B cell (primary cell): Measurements from ENCODE around the gene KRT27. TPM values are rescaled to one million over a fixed set of nuclear protein-coding genes. Genes with fewer than 3 reads are reported as not detected.

Experiments
- ATAC-seq: fragments of 200-7000 bp; cut with Tn5 transposase; one replicate; pipeline ENCODE4 v1.10.0; 2021; ENCODE audit warnings: low read depth, mild to moderate bottlenecking, moderate number of reproducible peaks, moderate library complexity
- CTCF ChIA-PET: fragments of 350-600 bp; sonication (Branson Sonifier 250); formaldehyde crosslinking; loops from one replicate; lab custom pipeline; 2021; ENCODE audit warnings: antibody characterized with exemption, inconsistent platforms; lab: Charles Lee
- POLR2A ChIA-PET: fragments of 350-600 bp; sonication (Branson Sonifier 250); formaldehyde crosslinking; loops from one replicate; lab custom pipeline; 2021; ENCODE audit warnings: antibody characterized with exemption; lab: Charles Lee
- DNase-seq: peaks from one replicate; pipeline ENCODE4 v3.0.0; 2013
- H2AFZ ChIP-seq: 2 replicates; pipeline ENCODE4 v1.6.1; 2012; ENCODE audit warnings: mild to moderate bottlenecking, low read depth, low read length; ENCODE audit not compliant: insufficient read depth, poor library complexity, severe bottlenecking
- H3K27ac ChIP-seq, 2 donors: 1 replicate in 1 of 2; 2 replicates in 1 of 2; pipeline ENCODE4 v1.5.1; 2012 to 2013; ENCODE audit warnings: low read length in 2 of 2, mild to moderate bottlenecking in 2 of 2, moderate library complexity in 1 of 2
- H3K27me3 ChIP-seq, 4 experiments: fragments of 200-600 bp in 1 of 4; sonication (generic) in 1 of 4; replicated peaks in 1 of 4; 1 replicate in 2 of 4; 2 replicates in 2 of 4; pipeline versions ENCODE4 v1.6.1 to v1.7.0; 2013 to 2016; ENCODE audit warnings: low read length in 3 of 4, mild to moderate bottlenecking in 2 of 4, mixed read lengths in 1 of 4, moderate library complexity in 1 of 4; ENCODE audit not compliant: insufficient read depth in 4 of 4, control insufficient read depth in 3 of 4; ENCODE audit errors: control extremely low read depth in 1 of 4
- H3K36me3 ChIP-seq, 2 experiments: replicated peaks in 1 of 2; 1 replicate in 1 of 2; 2 replicates in 1 of 2; pipeline versions ENCODE4 v1.6.1 to v1.7.1; 2013; ENCODE audit warnings: low read length in 1 of 2; ENCODE audit not compliant: insufficient read depth in 2 of 2, control insufficient read depth in 1 of 2; ENCODE audit errors: control extremely low read depth in 1 of 2, extremely low read depth in 1 of 2
- H3K4me1 ChIP-seq, 2 donors: fragments of 200-600 bp in 1 of 2; sonication (generic) in 1 of 2; 1 replicate in 1 of 2; 2 replicates in 1 of 2; pipeline versions ENCODE4 v1.5.1 to v1.6.1; 2013 to 2017; ENCODE audit warnings: low read length in 2 of 2; ENCODE audit not compliant: control insufficient read depth in 2 of 2, insufficient read depth in 2 of 2
- H3K4me2 ChIP-seq: replicated peaks from 2 replicates; pipeline ENCODE3; 2012; ENCODE audit warnings: mild to moderate bottlenecking, low read depth, low read length; ENCODE audit not compliant: poor library complexity, severe bottlenecking
- H3K4me3 ChIP-seq, 5 experiments: fragments of 200-600 bp in 1 of 5; sonication (generic) in 1 of 5; 1 replicate in 3 of 5; 2 replicates in 2 of 5; pipeline versions ENCODE4 v1.5.1 to v1.7.0; 2011 to 2016; ENCODE audit warnings: low read length in 4 of 5, mild to moderate bottlenecking in 4 of 5, low read depth in 2 of 5, control low read depth in 1 of 5, moderate library complexity in 1 of 5; ENCODE audit not compliant: insufficient read depth in 1 of 5; ENCODE audit errors: control extremely low read depth in 1 of 5, extremely low read depth in 1 of 5
- H3K79me2 ChIP-seq: fragments of 200-600 bp; sonication (generic); one replicate; pipeline ENCODE4 v1.6.0; 2016; ENCODE audit warnings: low read length; ENCODE audit not compliant: control insufficient read depth, insufficient read depth
- H3K9ac ChIP-seq: fragments of 200-600 bp; sonication (generic); 2 replicates; pipeline ENCODE4 v1.6.1; 2017; ENCODE audit warnings: mild to moderate bottlenecking, low read length, moderate library complexity
- H3K9me3 ChIP-seq, 3 donors: one replicate each; pipeline versions ENCODE4 v1.6.1 to v1.7.1; 2013; ENCODE audit warnings: low read length in 2 of 3; ENCODE audit not compliant: control insufficient read depth in 2 of 3, insufficient read depth in 1 of 3; ENCODE audit errors: control extremely low read depth in 1 of 3
- H4K20me1 ChIP-seq: 2 replicates; pipeline ENCODE4 v1.6.0; 2012; ENCODE audit warnings: mild to moderate bottlenecking, low read length; ENCODE audit not compliant: insufficient read depth, control insufficient read depth, poor library complexity, severe bottlenecking
- H3K27ac Mint-ChIP-seq: one replicate; pipeline ENCODE4 v1.8.0; 2021; ENCODE audit warnings: mixed read lengths
- H3K27me3 Mint-ChIP-seq: one replicate; pipeline ENCODE4 v1.8.0; 2021; ENCODE audit warnings: mixed read lengths
- H3K4me1 Mint-ChIP-seq: one replicate; pipeline ENCODE4 v1.8.0; 2021; ENCODE audit warnings: mixed read lengths
- H3K4me3 Mint-ChIP-seq: one replicate; pipeline ENCODE4 v1.8.0; 2021; ENCODE audit warnings: mixed read lengths
- H3K9me3 Mint-ChIP-seq: one replicate; pipeline ENCODE4 v1.8.0; 2022; ENCODE audit warnings: mixed read lengths; ENCODE audit not compliant: insufficient read depth
- CTCF ChIP-seq: fragments of 200-600 bp; IDR thresholded peaks from one replicate; pipeline ENCODE4 v1.8.0; 2022; ENCODE audit warnings: antibody characterized with exemption, mild to moderate bottlenecking
- EZH2 ChIP-seq: IDR thresholded peaks from 2 replicates; pipeline ENCODE4 v1.6.1; 2012; ENCODE audit warnings: borderline replicate concordance, low read depth, mild to moderate bottlenecking, moderate library complexity, low read length; ENCODE audit not compliant: insufficient read depth, poor library complexity, severe bottlenecking
- WGBS: methylation state at CpG from one replicate; pipeline ENCODE4 v1.1.5; 2013; ENCODE audit warnings: missing lambda C conversion rate; ENCODE audit not compliant: insufficient coverage; 5-methylcytosine and 5-hydroxymethylcytosine counted together
- intact Hi-C: fragments of 100-400 bp; cut with micrococcal nuclease; formaldehyde crosslinking; loops from one replicate; pipeline ENCODE4 v1.10.0; 2022
- polyA plus RNA-seq: library from polyadenylated mRNA; depleted of rRNA; stranded (reverse); fragments of >200 nt; gene quantifications from 2 replicates; pipeline ENCODE4 v1.2.3, GENCODE V29; 2012
- total RNA-seq, 2 donors: library from RNA; stranded (reverse); fragments of 120-200 nt in 1 of 2; gene quantifications; 1 replicate in 1 of 2; 2 replicates in 1 of 2; pipeline versions ENCODE4 v1.2.3 to v1.2.4, GENCODE V29; 2013 to 2022

KRT27 gene
- total and polyA plus RNA-seq, 2 donors (not counting 1 experiment from before 2014, with no cell fraction given) = not detected

GRCh38 chr17:40727447-40728231, 54.7 kb downstream of the KRT27 start:
- CTCF ChIA-PET = interaction anchor here (0.8 to 1.1 kb wide), 5 partner anchors 80 to 921 kb away, joined by 3 to 7 read pairs (median 4); partner anchors contain the start of gene SMARCE1
- no peaks in the 10 kb centered on the region for H4K20me1 ChIP-seq
- TF ChIP-seq EZH2 (no peak), CTCF (no peak)
- Mint-ChIP-seq H3K4me3 (peak overlapping the region; percentile 62), H3K4me1 (peaks cover 22% of the 10 kb centered on the region), H3K9me3 (no peaks in the 10 kb centered on the region), H3K27me3 (peaks cover 7% of the 10 kb centered on the region), H3K27ac (peak overlapping the region; percentile 79)
- H3K4me1 ChIP-seq = peaks cover 20% of the 10 kb centered on the region in 2 donors
- H3K79me2 ChIP-seq = no peaks in the 10 kb centered on the region
- intact Hi-C loops = loop anchor here (1.0 to 10.0 kb wide), 3 partner anchors 79 to 163 kb away; partner anchors contain the start of gene CCR7
- H3K36me3 ChIP-seq = no peaks in the 10 kb centered on the region
- peak overlapping the region in 3 of 5 experiments; percentile 1 to 17 (median 2) for H3K4me3 ChIP-seq
- H3K9ac ChIP-seq = no peak overlapping the region
- H3K27me3 ChIP-seq = no peaks in the 10 kb centered on the region
- H3K27ac ChIP-seq = peak overlapping the region; percentile 66 to 73
- peak overlapping the region; percentile 59 for H2AFZ ChIP-seq
- POLR2A ChIA-PET = no interaction called here
- H3K4me2 ChIP-seq = peak overlapping the region; percentile 46
- WGBS = 25% methylated on average over 1 of the region's 8 CpGs
- no peaks in the 10 kb centered on the region for H3K9me3 ChIP-seq
- DNase-seq = peak; percentile 70
- ATAC-seq = peak; percentile 84

GRCh38 chr17:40726919-40727318, 55.4 kb downstream of the KRT27 start:
- DNase-seq = peak; percentile 12

More at GRCh38 chr17:40726919-40727318, 55.4 kb downstream of the KRT27 start:
- Mint-ChIP-seq H3K9me3 (no peaks in the 10 kb centered on the region), H3K27ac (peak overlapping the region; percentile 65), H3K27me3 (peaks cover 10% of the 10 kb centered on the region), H3K4me3 (peak overlapping the region; percentile 12), H3K4me1 (peaks cover 22% of the 10 kb centered on the region)
- ATAC-seq = no peak
- H3K36me3 ChIP-seq = no peaks in the 10 kb centered on the region
- intact Hi-C loops = loop anchor here (10.0 kb wide), 1 partner anchor 162 kb away; the partner anchor contains the start of gene CCR7
- peaks cover 20% of the 10 kb centered on the region in 2 donors for H3K4me1 ChIP-seq
- H3K79me2 ChIP-seq = no peaks in the 10 kb centered on the region
- H3K4me2 ChIP-seq = no peak overlapping the region
- H3K27me3 ChIP-seq = no peaks in the 10 kb centered on the region
- H2AFZ ChIP-seq = no peak overlapping the region
- CTCF ChIA-PET = interaction anchor here (0.9 to 1.1 kb wide), 4 partner anchors 80 to 921 kb away, joined by 3 to 7 read pairs (median 4); partner anchors contain the start of gene SMARCE1
- peak overlapping the region; percentile 66 to 73 for H3K27ac ChIP-seq
- H3K4me3 ChIP-seq = no peak overlapping the region
- TF ChIP-seq CTCF = no peak
- TF ChIP-seq EZH2 = no peak
- H3K9ac ChIP-seq = no peak overlapping the region
- no CpG with 5 or more reads among the region's 2 CpGs for WGBS
- no peaks in the 10 kb centered on the region for H3K9me3 ChIP-seq
- H4K20me1 ChIP-seq = no peaks in the 10 kb centered on the region
- POLR2A ChIA-PET = no interaction called here
